Inflammatory macrophage treated with lipopolysaccharide for 1 hour (primary cell): ENCODE measurements around the gene EIF6.
"Not testable (repeated sequence)": the region's sequence is repeated elsewhere in the genome, so short reads cannot be mapped to it uniquely, and the experiment has no call there.

Experiments
- DNase-seq, 2 donors: peaks; one replicate each; pipeline ENCODE4 v3.0.0-alpha.2; 2020 to 2022

EIF6 gene

GRCh38 chr20:35254448-35254999 is 30.0 kb downstream of the EIF6 start:
- DNase-seq: no peak

- no peak for DNase-seq
Measured at GRCh38 chr20:35253010-35253409, 31.6 kb downstream of the EIF6 start.

- not testable (repeated sequence) for DNase-seq
Measured at GRCh38 chr20:35252598-35252997, 32.0 kb downstream of the EIF6 start.

GRCh38 chr20:35252037-35252461 is 32.5 kb downstream of the EIF6 start:
- DNase-seq: no peak

- no peak for DNase-seq
Measured at GRCh38 chr20:35251613-35251940, 33.0 kb downstream of the EIF6 start.

- DNase-seq: no peak
Measured at GRCh38 chr20:35248641-35249475, 35.7 kb downstream of the EIF6 start.

GRCh38 chr20:35246723-35247122 is 37.8 kb downstream of the EIF6 start:
- no peak for DNase-seq

GRCh38 chr20:35243986-35244385 is 40.6 kb downstream of the EIF6 start:
- DNase-seq: no peak

- no peak for DNase-seq
Measured at GRCh38 chr20:35243317-35243716, 41.3 kb downstream of the EIF6 start.

GRCh38 chr20:35240811-35241293 is 43.7 kb downstream of the EIF6 start:
- DNase-seq: no peak

GRCh38 chr20:35240083-35240810 is 44.3 kb downstream of the EIF6 start:
- no peak for DNase-seq

- DNase-seq: peak; percentile 7 to 23
Measured at GRCh38 chr20:35238735-35239134, 45.8 kb downstream of the EIF6 start.

- DNase-seq: peak; percentile 6 to 23
Measured at GRCh38 chr20:35238170-35238569, 46.4 kb downstream of the EIF6 start.

GRCh38 chr20:35237486-35237885 is 47.1 kb downstream of the EIF6 start:
- DNase-seq: no peak

- no peak for DNase-seq
Measured at GRCh38 chr20:35235881-35236280, 48.7 kb downstream of the EIF6 start.

GRCh38 chr20:35232575-35232974 is 52.0 kb downstream of the EIF6 start:
- DNase-seq: no peak
